Activated naive CD4-positive, alpha-beta T cell treated with anti-CD3 and anti-CD28 coated beads for 36 hours (primary cell): ENCODE measurements around the gene FBXO11. TPM values are rescaled to one million over a fixed set of nuclear protein-coding genes. Genes with fewer than 3 reads are reported as not detected.

Source experiments
- CTCF ChIA-PET: fragments of 350-600 bp; sonication (Branson Sonifier 250); formaldehyde crosslinking; loops from one replicate; lab custom pipeline; 2021; ENCODE audit warnings: antibody characterized with exemption; lab: Charles Lee
- DNase-seq: peaks from one replicate; pipeline ENCODE4 v3.0.0-alpha.2; 2020
- H3K27ac Mint-ChIP-seq: one replicate; pipeline ENCODE4 v1.8.0; 2021; ENCODE audit warnings: mild to moderate bottlenecking, mixed read lengths
- H3K27me3 Mint-ChIP-seq: one replicate; pipeline ENCODE4 v1.8.0; 2021; ENCODE audit warnings: low read depth, mixed read lengths
- H3K36me3 Mint-ChIP-seq: one replicate; pipeline ENCODE4 v1.8.0; 2021; ENCODE audit warnings: low read depth, mixed read lengths
- H3K4me1 Mint-ChIP-seq: one replicate; pipeline ENCODE4 v1.8.0; 2021; ENCODE audit warnings: low read depth, mixed read lengths
- H3K4me3 Mint-ChIP-seq: one replicate; pipeline ENCODE4 v1.8.0; 2021; ENCODE audit warnings: mild to moderate bottlenecking, moderate library complexity, mixed read lengths
- H3K9me3 Mint-ChIP-seq: one replicate; pipeline ENCODE4 v1.8.0; 2021; ENCODE audit warnings: mixed read lengths
- intact Hi-C: fragments of 100-400 bp; cut with micrococcal nuclease; formaldehyde crosslinking; loops from one replicate; pipeline ENCODE4 v1.15.1; 2023
- total RNA-seq, 2 experiments: library from RNA; stranded (reverse); gene quantifications; one replicate each; pipeline ENCODE4 v1.2.3, GENCODE V29; 2021

Gene FBXO11
- total RNA-seq, 2 experiments from 2014 or later: 32.8 to 35.0 TPM

- H3K27me3 Mint-ChIP-seq: no peaks in the 10 kb centered on the region
- H3K4me3 Mint-ChIP-seq: no peak overlapping the region
- H3K27ac Mint-ChIP-seq: no peak overlapping the region
- CTCF ChIA-PET: no interaction called here
- peaks cover 87% of the 10 kb centered on the region for H3K36me3 Mint-ChIP-seq
- intact Hi-C loops: no loop called here
- no peak for DNase-seq
- H3K4me1 Mint-ChIP-seq: peaks cover 9% of the 10 kb centered on the region
- peaks cover 8% of the 10 kb centered on the region for H3K9me3 Mint-ChIP-seq
Measured at GRCh38 chr2:47798631-47799030, 107.7 kb downstream of the FBXO11 start.

- H3K9me3 Mint-ChIP-seq: peaks cover 1% of the 10 kb centered on the region
- CTCF ChIA-PET: interaction anchor here (0.7 to 2.4 kb wide), 2 partner anchors 29 to 77 kb away, joined by 5 to 7 read pairs; no protein-coding TSS in a partner anchor
- H3K4me3 Mint-ChIP-seq: no peak overlapping the region
- H3K27ac Mint-ChIP-seq: no peak overlapping the region
- peaks cover 4% of the 10 kb centered on the region for H3K4me1 Mint-ChIP-seq
- no peaks in the 10 kb centered on the region for H3K27me3 Mint-ChIP-seq
- intact Hi-C loops: no loop called here
- no peak for DNase-seq
- peaks cover 69% of the 10 kb centered on the region for H3K36me3 Mint-ChIP-seq
Measured at GRCh38 chr2:47796090-47796697, 110.1 kb downstream of the FBXO11 start.

GRCh38 chr2:47785986-47786385 is 120.3 kb downstream of the FBXO11 start:
- no peak for DNase-seq
- intact Hi-C loops: loop anchor here (5.0 to 10.0 kb wide), 2 partner anchors 36 to 559 kb away; no protein-coding TSS in a partner anchor
- H3K27ac Mint-ChIP-seq: peak overlapping the region; percentile 65
- CTCF ChIA-PET: no interaction called here
- H3K27me3 Mint-ChIP-seq: no peaks in the 10 kb centered on the region
- no peaks in the 10 kb centered on the region for H3K9me3 Mint-ChIP-seq
- peaks cover 23% of the 10 kb centered on the region for H3K36me3 Mint-ChIP-seq
- H3K4me1 Mint-ChIP-seq: peaks cover 40% of the 10 kb centered on the region
- peak overlapping the region; percentile 34 for H3K4me3 Mint-ChIP-seq

- H3K9me3 Mint-ChIP-seq: no peaks in the 10 kb centered on the region
- no peaks in the 10 kb centered on the region for H3K27me3 Mint-ChIP-seq
- intact Hi-C loops: loop anchor here (10.0 kb wide), 1 partner anchor 560 kb away; no protein-coding TSS in a partner anchor
- DNase-seq: no peak
- peaks cover 16% of the 10 kb centered on the region for H3K36me3 Mint-ChIP-seq
- peaks cover 32% of the 10 kb centered on the region for H3K4me1 Mint-ChIP-seq
- H3K27ac Mint-ChIP-seq: no peak overlapping the region
- CTCF ChIA-PET: interaction anchor here (0.5 kb wide), 1 partner anchor 73 kb away, joined by 3 read pairs; no protein-coding TSS in a partner anchor
- peak overlapping the region; percentile 91 for H3K4me3 Mint-ChIP-seq
Measured at GRCh38 chr2:47784352-47784851, 121.9 kb downstream of the FBXO11 start.

GRCh38 chr2:47783486-47784351 is 122.6 kb downstream of the FBXO11 start:
- DNase-seq: peak; percentile 73
- CTCF ChIA-PET: interaction anchor here (0.5 kb wide), 1 partner anchor 74 kb away, joined by 3 read pairs; no protein-coding TSS in a partner anchor
- Mint-ChIP-seq H3K4me1 (peaks cover 32% of the 10 kb centered on the region), H3K36me3 (peaks cover 16% of the 10 kb centered on the region), H3K4me3 (peak overlapping the region; percentile 91), H3K27ac (peak overlapping the region; percentile 84), H3K27me3 (no peaks in the 10 kb centered on the region), H3K9me3 (no peaks in the 10 kb centered on the region)
- intact Hi-C loops: loop anchor here (1.0 to 10.0 kb wide), 7 partner anchors 19 to 637 kb away; partner anchors contain the start of genes FBXO11 and MSH2

GRCh38 chr2:47782671-47783485 is 123.4 kb downstream of the FBXO11 start, which contains the start of gene MSH6:
Gene MSH6 (plus strand): TSS chr2:47783145. CDS start chr2:47783234, 89 bp downstream.
- Mint-ChIP-seq H3K9me3 (no peaks in the 10 kb centered on the region), H3K27me3 (no peaks in the 10 kb centered on the region), H3K4me3 (peak within 1 kb of the TSS; percentile 91), H3K4me1 (peaks cover 32% of the 10 kb centered on the region), H3K36me3 (peaks cover 16% of the 10 kb centered on the region), H3K27ac (peak within 1 kb of the TSS; percentile 84)
- intact Hi-C loops: loop anchor here (1.0 to 10.0 kb wide), 7 partner anchors 20 to 638 kb away; partner anchors contain the start of genes FBXO11 and MSH2
- CTCF ChIA-PET: interaction anchor here (2.4 kb wide), 1 partner anchor 15 kb away, joined by 7 read pairs; no protein-coding TSS in a partner anchor
- peak; percentile 87 for DNase-seq

GRCh38 chr2:47782381-47782670 is 124.0 kb downstream of the FBXO11 start:
- no peaks in the 10 kb centered on the region for H3K27me3 Mint-ChIP-seq
- H3K27ac Mint-ChIP-seq: peak overlapping the region; percentile 56

GRCh38 chr2:47779426-47779790 is 126.9 kb downstream of the FBXO11 start:
- intact Hi-C loops: no loop called here
- no peak overlapping the region for H3K4me3 Mint-ChIP-seq
- peaks cover 3% of the 10 kb centered on the region for H3K4me1 Mint-ChIP-seq
- CTCF ChIA-PET: no interaction called here
- H3K27me3 Mint-ChIP-seq: no peaks in the 10 kb centered on the region
- no peak overlapping the region for H3K27ac Mint-ChIP-seq
- no peaks in the 10 kb centered on the region for H3K9me3 Mint-ChIP-seq
- H3K36me3 Mint-ChIP-seq: peaks cover 5% of the 10 kb centered on the region
- no peak for DNase-seq

More at GRCh38 chr2:47782381-47782670, 124.0 kb downstream of the FBXO11 start:
- intact Hi-C loops: loop anchor here (2.0 to 10.0 kb wide), 3 partner anchors 20 to 638 kb away; no protein-coding TSS in a partner anchor
- Mint-ChIP-seq H3K9me3 (no peaks in the 10 kb centered on the region), H3K36me3 (peaks cover 15% of the 10 kb centered on the region), H3K4me1 (peaks cover 28% of the 10 kb centered on the region), H3K4me3 (peak overlapping the region; percentile 75)
- CTCF ChIA-PET: interaction anchor here (0.6 to 2.4 kb wide), 2 partner anchors 15 to 326 kb away, joined by 3 to 7 read pairs; no protein-coding TSS in a partner anchor
- no peak for DNase-seq

DNA sequence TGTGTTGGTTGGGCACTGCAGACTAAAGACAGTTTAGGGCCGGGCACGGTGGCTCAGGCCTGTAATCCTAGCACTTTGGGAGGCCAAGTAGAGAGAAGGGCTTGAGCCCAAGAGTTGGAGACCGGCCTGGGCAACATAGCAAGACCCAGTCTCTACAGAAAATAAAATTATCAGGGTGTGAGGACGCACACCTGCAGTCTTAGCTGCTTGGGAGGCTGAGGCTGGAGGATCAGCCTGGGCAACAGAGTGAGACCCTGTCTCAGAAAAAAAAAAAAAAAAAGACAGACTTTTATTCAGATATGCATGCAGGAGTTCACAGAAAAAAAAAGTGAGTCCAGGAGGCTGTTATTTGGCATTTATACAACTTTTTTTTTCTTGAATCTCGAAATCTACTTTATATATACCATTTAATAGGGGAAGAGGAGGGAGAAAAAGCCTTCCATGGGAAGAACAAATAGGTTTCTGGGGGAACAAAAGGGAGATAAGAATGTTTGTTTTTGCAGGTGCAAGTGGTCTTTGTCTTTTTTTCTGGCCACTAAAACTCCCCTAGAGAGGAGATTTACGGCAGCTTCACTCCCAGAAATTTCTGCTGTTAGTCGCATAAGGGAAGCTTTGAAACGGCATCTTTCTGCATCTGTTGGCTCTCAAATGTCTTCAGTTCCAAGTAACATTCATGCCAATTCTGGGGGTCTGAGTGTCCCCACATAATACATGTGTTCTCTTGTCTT is 127.4 kb downstream of the FBXO11 start:
- CTCF ChIA-PET: no interaction called here
- peaks cover 1% of the 10 kb centered on the region for H3K36me3 Mint-ChIP-seq
- H3K27me3 Mint-ChIP-seq: no peaks in the 10 kb centered on the region
- no peaks in the 10 kb centered on the region for H3K9me3 Mint-ChIP-seq
- intact Hi-C loops: no loop called here
- H3K4me3 Mint-ChIP-seq: no peak overlapping the region
- DNase-seq: no peak
- H3K27ac Mint-ChIP-seq: no peak overlapping the region
- H3K4me1 Mint-ChIP-seq: no peaks in the 10 kb centered on the region

DNA sequence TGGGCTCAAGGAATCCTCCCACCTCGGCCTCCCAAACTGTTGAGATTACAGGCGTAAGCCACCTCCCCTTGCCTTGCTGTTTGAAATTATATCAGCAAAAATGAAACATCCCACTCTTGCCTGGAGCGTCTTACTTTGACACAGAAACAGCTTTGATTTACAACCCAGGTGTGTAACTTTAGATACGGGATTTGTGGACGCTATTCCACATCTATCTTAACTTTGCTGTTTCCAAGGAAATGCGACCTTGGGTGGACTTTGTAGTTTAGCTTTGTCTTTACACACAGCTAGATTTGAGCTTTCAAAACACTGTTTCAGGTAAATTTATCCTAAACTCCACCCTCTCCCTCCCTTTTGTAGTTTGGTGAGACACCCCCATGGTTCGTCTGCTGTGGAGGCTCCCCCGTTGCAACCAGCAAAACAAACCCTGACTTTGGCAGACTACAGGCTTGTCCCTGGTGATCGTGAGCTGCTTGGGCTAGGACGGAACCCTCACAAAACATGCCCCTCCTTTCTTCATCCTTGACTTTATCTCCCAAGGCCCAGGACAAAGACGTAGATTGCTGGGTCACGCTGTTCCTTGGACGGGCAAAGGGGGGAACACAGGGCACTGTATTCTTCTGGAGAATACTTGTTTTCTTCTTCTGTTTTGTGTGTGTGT is 128.9 kb downstream of the FBXO11 start:
- H3K36me3 Mint-ChIP-seq: no peaks in the 10 kb centered on the region
- H3K27ac Mint-ChIP-seq: no peak overlapping the region
- DNase-seq: no peak
- CTCF ChIA-PET: interaction anchor here (0.9 kb wide), 1 partner anchor 10 kb away, joined by 4 read pairs; no protein-coding TSS in a partner anchor
- H3K4me3 Mint-ChIP-seq: no peak overlapping the region
- H3K27me3 Mint-ChIP-seq: no peaks in the 10 kb centered on the region
- intact Hi-C loops: no loop called here
- H3K4me1 Mint-ChIP-seq: no peaks in the 10 kb centered on the region
- no peaks in the 10 kb centered on the region for H3K9me3 Mint-ChIP-seq

DNA sequence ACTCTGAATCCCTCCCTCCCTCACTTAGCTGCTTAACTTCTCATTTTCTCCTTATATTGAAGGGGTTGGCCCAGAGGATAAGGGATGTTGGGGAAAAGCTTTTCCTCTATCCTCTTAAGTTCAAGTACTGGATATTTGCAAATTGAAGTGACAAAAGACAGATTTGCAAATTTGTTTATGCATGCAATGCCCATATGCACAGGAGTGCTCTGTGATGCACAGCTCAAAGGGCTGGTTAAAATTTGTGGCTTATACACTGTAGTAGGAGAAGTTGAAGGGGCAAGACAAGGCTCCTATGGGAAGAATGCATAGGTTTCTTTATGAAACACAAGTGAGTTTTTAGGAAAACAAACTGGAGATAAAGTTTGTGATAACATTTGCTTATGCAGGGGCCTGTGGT is 131.7 kb downstream of the FBXO11 start:
- Mint-ChIP-seq H3K4me1 (no peaks in the 10 kb centered on the region), H3K4me3 (no peak overlapping the region), H3K9me3 (no peaks in the 10 kb centered on the region), H3K27ac (no peak overlapping the region), H3K36me3 (no peaks in the 10 kb centered on the region), H3K27me3 (no peaks in the 10 kb centered on the region)
- CTCF ChIA-PET: no interaction called here
- DNase-seq: no peak
- intact Hi-C loops: no loop called here
